NCI-H82 treated with DMSO at 0.1 percent for 48 hours (cell line): Measurements from ENCODE around the gene ANKRD16.
"Not testable (repeated sequence)": the region's sequence is repeated elsewhere in the genome, so short reads cannot be mapped to it uniquely, and the experiment has no call there.

Experiments
- DNase-seq: peaks from one replicate; lab custom pipeline; 2025; ENCODE audit not compliant: unreplicated experiment; lab: John Stamatoyannopoulos, UW

ANKRD16 gene

DNA sequence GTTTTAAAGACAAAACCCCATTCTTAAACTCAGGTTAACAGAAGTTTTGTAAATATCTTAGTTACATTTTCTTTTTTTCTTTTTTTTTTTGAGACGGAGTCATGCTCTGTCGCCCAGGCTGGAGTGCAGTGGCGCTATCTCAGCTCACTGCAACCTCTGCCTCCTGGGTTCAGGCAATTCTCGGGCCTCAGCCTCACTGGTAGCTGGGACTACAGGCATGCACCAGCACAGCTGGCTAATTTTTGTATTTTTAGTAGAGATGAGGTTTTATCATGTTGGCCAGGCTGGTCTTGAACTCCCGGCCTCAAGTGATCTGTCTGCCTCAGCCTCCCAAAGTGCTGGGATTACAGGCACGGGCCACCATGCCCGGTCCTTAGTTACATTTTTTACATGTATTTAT lies 12.7 kb downstream of the ANKRD16 start:
- not testable (repeated sequence) for DNase-seq

GRCh38 chr10:5876181-5876768 lies 13.4 kb downstream of the ANKRD16 start:
- DNase-seq: no peak

- no peak for DNase-seq
Observed at GRCh38 chr10:5873515-5873995, 16.1 kb downstream of the ANKRD16 start.

GRCh38 chr10:5871596-5871995 lies 18.1 kb downstream of the ANKRD16 start:
- no peak for DNase-seq

GRCh38 chr10:5869156-5869555 lies 20.5 kb downstream of the ANKRD16 start:
- no peak for DNase-seq

GRCh38 chr10:5868383-5868782 lies 21.3 kb downstream of the ANKRD16 start:
- not testable (repeated sequence) for DNase-seq

DNA sequence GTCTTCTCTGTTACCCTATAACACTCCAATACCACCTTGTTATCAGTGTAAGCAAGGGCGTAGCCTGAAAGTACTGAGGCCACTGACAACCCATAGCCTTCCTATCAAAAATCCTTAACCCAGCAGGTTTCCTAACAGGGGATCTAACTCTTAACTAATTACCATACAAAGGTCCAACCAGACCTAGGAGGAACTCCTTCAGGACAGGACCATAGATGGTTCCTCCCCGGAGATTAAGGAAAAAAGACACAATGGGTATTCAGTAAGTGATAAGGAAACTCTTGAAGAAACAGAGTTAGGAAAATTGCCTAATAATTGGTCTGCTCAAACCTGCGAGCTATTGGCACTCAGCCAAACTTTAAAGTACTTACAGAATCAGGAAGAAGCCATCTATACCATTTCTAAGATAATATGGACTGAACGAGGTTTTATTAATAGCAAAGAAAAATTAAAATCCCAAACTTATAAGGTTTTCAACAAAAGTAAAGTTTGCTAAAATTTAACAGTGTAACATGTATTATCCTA lies 22.5 kb downstream of the ANKRD16 start:
- DNase-seq: not testable (repeated sequence)

DNA sequence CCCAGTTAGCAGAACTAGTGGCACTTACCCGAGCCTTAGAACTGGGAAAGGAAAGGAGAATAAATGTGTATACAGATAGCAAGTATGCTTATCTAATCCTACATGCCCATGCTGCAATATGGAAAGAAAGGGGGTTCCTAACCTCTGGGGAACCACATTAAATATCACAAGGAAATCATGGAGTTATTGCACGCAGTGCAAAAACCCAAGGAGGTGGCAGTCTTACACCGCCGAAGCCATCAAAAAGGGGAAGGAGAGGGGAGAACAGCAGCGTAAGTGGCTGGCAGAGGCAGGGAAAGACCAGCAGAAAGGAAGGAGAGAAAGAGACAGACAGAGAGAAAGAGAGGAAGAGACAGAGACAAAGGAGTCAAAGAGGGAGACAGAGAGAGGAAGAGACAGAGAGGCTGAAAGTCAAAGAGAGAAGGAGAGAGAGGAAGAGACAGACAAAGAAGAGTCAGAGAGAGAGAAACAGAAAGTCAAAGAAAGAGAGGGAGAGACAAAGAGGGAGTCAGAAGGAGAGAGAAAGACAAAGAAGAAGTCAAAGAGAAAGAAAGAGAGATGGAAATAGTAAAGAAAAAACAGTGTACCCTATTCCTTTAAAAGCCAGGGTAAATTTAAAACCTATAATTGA lies 23.1 kb downstream of the ANKRD16 start:
- not testable (repeated sequence) for DNase-seq

GRCh38 chr10:5862981-5863685 lies 26.6 kb downstream of the ANKRD16 start:
- not testable (repeated sequence) for DNase-seq

DNA sequence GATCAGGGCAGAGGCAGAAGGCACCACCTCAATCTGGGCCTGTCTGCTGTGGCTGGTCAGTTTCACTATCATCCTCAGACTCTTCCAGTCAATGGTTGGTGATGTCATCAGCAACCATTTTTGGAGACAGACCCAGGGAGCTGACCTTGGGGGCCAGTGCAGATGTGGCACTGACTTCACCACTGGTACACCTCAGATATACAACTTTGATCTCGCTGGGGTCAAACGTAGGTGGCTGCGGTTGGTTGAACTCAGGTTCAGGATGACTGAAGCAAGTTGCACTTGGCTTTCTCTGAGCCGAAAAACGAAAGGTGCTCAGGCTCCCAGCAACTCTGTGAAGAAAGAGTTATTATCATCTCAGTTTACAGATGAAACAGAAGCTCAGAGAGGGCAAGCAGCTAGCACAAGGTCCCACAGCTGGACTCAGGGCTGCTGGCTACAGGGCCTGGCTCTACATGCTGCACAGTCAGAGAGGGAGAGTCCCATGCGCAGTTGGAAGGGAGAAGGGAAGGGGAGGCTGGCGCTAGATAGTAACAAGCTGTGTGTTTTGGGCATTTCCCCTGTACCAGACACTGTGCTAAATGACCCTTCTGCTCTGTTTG lies 27.2 kb downstream of the ANKRD16 start:
- DNase-seq: no peak

GRCh38 chr10:5860066-5860465 lies 29.6 kb downstream of the ANKRD16 start:
- no peak for DNase-seq

- no peak for DNase-seq
Observed at GRCh38 chr10:5858811-5859210, 30.9 kb downstream of the ANKRD16 start.

DNA sequence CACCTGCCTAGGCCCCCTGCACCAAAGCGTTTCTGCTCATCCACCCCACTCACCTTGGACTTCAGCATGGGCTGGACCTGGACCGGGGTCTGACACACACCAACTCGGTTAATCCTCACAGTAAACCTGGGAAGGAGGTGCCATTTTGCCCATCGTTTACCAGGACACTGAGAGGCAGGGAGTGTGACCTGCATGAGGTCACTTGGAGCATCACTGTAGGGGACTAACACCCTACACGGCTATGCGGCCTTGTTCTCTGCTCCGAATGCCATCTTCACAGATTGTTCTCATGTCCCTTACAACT lies 33.0 kb downstream of the ANKRD16 start:
- no peak for DNase-seq

DNA sequence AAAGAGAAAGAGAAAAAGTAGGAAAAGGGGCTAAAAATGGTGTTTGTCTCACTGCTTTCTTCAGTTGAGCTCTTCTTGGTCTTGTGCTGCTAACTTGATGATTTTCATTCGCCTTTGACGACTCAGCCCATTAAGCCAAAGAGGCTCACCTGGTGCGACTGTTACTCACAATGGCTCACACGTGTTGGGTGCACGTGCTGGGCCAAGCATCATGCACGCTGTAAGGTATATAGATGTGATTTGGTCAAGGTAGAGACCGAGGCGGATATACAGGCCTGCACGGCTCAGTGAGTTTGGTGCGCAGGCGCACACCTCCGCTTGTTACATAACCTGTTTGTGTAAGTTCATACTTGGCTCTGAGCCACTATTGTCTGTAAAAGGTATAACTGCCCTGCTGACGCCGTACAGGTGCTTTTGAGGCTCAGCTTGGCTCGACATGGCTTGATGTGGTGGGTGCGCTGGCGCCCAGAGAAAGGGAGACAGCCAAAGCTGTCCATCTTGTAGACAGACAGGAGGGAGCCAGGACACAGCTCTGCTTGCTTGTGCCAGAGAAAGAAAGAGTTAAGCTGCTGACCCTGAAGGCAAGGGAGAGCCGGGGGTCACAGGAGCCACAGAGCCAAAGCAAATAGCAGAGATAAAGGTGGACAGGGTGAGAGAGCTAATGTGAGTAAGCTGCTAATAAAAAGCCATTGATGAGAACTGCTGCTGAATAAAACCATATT lies 33.6 kb downstream of the ANKRD16 start:
- no peak for DNase-seq

DNA sequence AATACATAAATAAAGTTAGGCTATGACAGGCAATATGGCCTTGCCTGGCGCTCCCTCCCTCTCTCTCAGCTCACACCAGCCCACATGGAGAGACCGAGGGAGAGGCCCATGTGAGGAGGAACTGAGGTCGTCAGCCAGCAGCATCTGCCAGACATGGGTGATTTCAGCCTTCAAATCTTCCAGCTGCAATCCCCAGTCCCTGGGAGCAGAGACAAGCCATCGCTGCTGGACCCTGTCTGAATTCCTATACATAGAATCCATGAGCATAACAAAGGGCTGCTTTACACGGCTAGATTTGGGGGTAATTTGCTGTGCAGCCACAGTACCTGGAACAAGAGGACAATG lies 35.6 kb downstream of the ANKRD16 start:
- no peak for DNase-seq

DNA sequence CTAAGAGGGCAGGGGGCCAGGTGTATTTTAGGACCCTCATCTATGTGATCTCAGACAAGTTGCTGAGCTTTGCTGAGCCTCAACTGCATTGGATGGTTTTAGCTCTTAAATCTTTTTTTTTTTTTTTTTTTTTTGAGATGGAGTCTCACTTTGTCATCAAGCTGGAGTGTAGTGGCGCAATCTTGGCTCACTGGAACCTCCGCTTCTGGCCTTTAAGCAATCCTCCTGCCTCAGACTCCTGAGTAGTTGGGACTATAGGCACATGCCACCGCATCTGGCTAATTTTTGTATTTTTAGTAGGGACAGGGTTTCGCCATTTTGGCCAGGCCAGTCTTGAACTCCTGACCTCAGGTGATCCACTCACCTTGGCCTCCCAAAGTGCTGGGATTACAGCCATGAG lies 43.0 kb downstream of the ANKRD16 start:
- DNase-seq: not testable (repeated sequence)

GRCh38 chr10:5844345-5845055 lies 45.2 kb downstream of the ANKRD16 start:
- DNase-seq: no peak

- no peak for DNase-seq
Observed at GRCh38 chr10:5843686-5844344, 45.9 kb downstream of the ANKRD16 start.

DNA sequence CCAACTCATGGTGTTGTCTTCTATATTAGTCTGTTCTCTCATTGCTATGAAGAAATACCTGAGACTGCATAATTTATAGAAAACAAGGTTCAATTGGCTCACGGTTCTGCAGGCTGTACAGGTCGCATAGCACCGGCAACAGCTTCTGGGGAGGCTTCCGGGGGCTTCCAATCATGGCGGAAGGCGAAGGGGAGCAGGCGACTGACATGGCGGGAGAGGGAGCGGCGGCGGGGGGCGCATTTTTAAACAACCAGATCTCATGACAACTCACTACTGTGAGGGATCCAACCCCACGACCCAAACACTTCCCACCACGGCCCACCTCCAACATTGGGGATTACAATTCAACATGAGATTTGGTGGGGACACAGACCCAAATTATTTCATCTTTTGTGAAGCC lies 47.7 kb downstream of the ANKRD16 start:
- DNase-seq: no peak
